ENCODE results near the gene PERP. TPM values are rescaled to one million over a fixed set of nuclear protein-coding genes. Genes with fewer than 3 reads are reported as not detected.

PERP gene
- total and polyA plus RNA-seq, 2 donors from 2014 or later: 24.8 to 48.1 TPM

GRCh38 chr6:138052783-138053182 lies 54.4 kb downstream of the PERP start:
- TF ChIP-seq CTCF (IDR thresholded peaks at IDR 0.05; ENCODE audit: borderline replicate concordance, extremely low read depth, insufficient read depth): no peak
- FAIRE-seq: no peak
- no peak overlapping the region for H3K27ac ChIP-seq (ENCODE audit: low read depth in 2 of 2, low read length in 2 of 2)
- no peak overlapping the region for H3K9ac ChIP-seq (ENCODE audit: low read length in 3 of 3)
- H3K9me3 ChIP-seq (ENCODE audit: control insufficient read depth in 2 of 3, insufficient read depth in 1 of 3, low read length in 3 of 3): peaks cover 0 to 7% (median 2%) of the 10 kb centered on the region in 3 donors
- intact Hi-C loops (cut with DNase I): no loop called here
- no peak for DNase-seq
- no peaks in the 10 kb centered on the region for H3K4me1 ChIP-seq (ENCODE audit: control insufficient read depth in 2 of 3, insufficient read depth in 2 of 3, low read depth in 1 of 3, low read length in 3 of 3)
- no peak overlapping the region for H3K4me3 ChIP-seq (ENCODE audit: low read length in 3 of 3)
- H3K27me3 ChIP-seq (ENCODE audit: control insufficient read depth, insufficient read depth, low read length): no peaks in the 10 kb centered on the region
- H3K36me3 ChIP-seq (ENCODE audit: control insufficient read depth in 2 of 3, insufficient read depth in 3 of 3, low read length in 3 of 3): no peaks in the 10 kb centered on the region

DNA sequence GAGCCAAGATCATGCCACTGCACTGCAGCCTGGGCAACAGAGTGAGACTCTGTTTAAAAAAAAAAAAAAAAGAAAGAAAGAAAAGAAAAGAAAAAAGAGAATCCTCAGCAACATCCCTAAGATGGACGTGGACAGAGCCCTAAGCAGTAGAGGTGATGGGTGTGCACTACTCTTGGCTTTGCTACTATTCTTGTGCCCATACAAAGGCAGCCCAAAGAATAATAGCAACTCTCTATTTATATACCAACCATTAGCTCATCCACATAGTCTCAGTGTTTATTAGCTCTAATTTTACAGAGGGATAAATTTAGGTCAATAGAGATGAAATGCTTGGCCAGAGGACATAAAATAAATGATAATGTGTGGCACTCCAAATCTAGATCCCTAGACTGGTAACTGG lies 62.2 kb downstream of the PERP start:
- no peak overlapping the region for H3K27ac ChIP-seq (ENCODE audit: low read depth in 2 of 2, low read length in 2 of 2)
- no peak overlapping the region for H3K9ac ChIP-seq (ENCODE audit: low read length in 3 of 3)
- no peaks in the 10 kb centered on the region for H3K4me1 ChIP-seq (ENCODE audit: control insufficient read depth in 2 of 3, insufficient read depth in 2 of 3, low read depth in 1 of 3, low read length in 3 of 3)
- no peaks in the 10 kb centered on the region for H3K9me3 ChIP-seq (ENCODE audit: control insufficient read depth in 2 of 3, insufficient read depth in 1 of 3, low read length in 3 of 3)
- H3K27me3 ChIP-seq (ENCODE audit: control insufficient read depth, insufficient read depth, low read length): no peaks in the 10 kb centered on the region
- no peaks in the 10 kb centered on the region for H3K36me3 ChIP-seq (ENCODE audit: control insufficient read depth in 2 of 3, insufficient read depth in 3 of 3, low read length in 3 of 3)
- no peak for DNase-seq
- H3K4me3 ChIP-seq (ENCODE audit: low read length in 3 of 3): no peak overlapping the region
- no peak for FAIRE-seq
- intact Hi-C loops (cut with DNase I): no loop called here
- no peak for TF ChIP-seq CTCF (IDR thresholded peaks at IDR 0.05; ENCODE audit: borderline replicate concordance, extremely low read depth, insufficient read depth)

- FAIRE-seq: no peak
- Histone ChIP-seq H3K4me3 (ENCODE audit: low read length in 3 of 3) (no peak overlapping the region), H3K9ac (ENCODE audit: low read length in 3 of 3) (no peak overlapping the region), H3K27me3 (ENCODE audit: control insufficient read depth, insufficient read depth, low read length) (no peaks in the 10 kb centered on the region), H3K9me3 (ENCODE audit: control insufficient read depth in 2 of 3, insufficient read depth in 1 of 3, low read length in 3 of 3) (no peaks in the 10 kb centered on the region), H3K4me1 (ENCODE audit: control insufficient read depth in 2 of 3, insufficient read depth in 2 of 3, low read depth in 1 of 3, low read length in 3 of 3) (no peaks in the 10 kb centered on the region), H3K36me3 (ENCODE audit: control insufficient read depth in 2 of 3, insufficient read depth in 3 of 3, low read length in 3 of 3) (no peaks in the 10 kb centered on the region), H3K27ac (ENCODE audit: low read depth in 2 of 2, low read length in 2 of 2) (no peak overlapping the region)
- no peak for TF ChIP-seq CTCF (IDR thresholded peaks at IDR 0.05; ENCODE audit: borderline replicate concordance, extremely low read depth, insufficient read depth)
- intact Hi-C loops (cut with DNase I): no loop called here
- DNase-seq: no peak
These were observed 62.8 kb downstream of the PERP start for GRCh38 chr6:138044458-138044857.

Other genes starting within 250 kb of the PERP start
- gene TNFAIP3, start 240.2 kb downstream of the PERP start, total RNA-seq: 52.6 TPM
- 2.8 TPM for gene TNFAIP3, start 240.2 kb downstream of the PERP start, polyA plus RNA-seq (ENCODE audit: insufficient read depth, low read depth, low replicate concordance)
- 7.8 TPM for gene ARFGEF3, start 54.5 kb upstream of the PERP start, total RNA-seq
- 1.2 TPM for gene ARFGEF3, start 54.5 kb upstream of the PERP start, polyA plus RNA-seq (ENCODE audit: insufficient read depth, low read depth, low replicate concordance)
- gene PBOV1, start 111.1 kb upstream of the PERP start, total RNA-seq: not detected
- not detected for gene PBOV1, start 111.1 kb upstream of the PERP start, polyA plus RNA-seq (ENCODE audit: insufficient read depth, low read depth, low replicate concordance)